Caco-2 (cell line): ENCODE data around the gene EHBP1. TPM values are rescaled to one million over a fixed set of nuclear protein-coding genes. Genes with fewer than 3 reads are reported as not detected.

Experiments used
- BruUV-seq: library from RNA; stranded (reverse); fragments of 400-500 nt; replicated peaks from 2 replicates; lab custom pipeline; 2021; lab: Mats Ljungman, UMichigan
- CTCF ChIA-PET: fragments of 300-600 bp; sonication (Branson Sonifier 250); formaldehyde crosslinking; loops from one replicate; lab custom pipeline; 2022; ENCODE audit warnings: antibody characterized with exemption; lab: Charles Lee
- POLR2A ChIA-PET: fragments of 300-600 bp; sonication (Branson Sonifier 250); formaldehyde crosslinking; loops from one replicate; lab custom pipeline; 2022; ENCODE audit warnings: antibody characterized with exemption; lab: Charles Lee
- DNase-seq, 2 experiments: peaks; one replicate each; pipeline versions ENCODE4 v3.0.0 to v3.0.0-alpha.2; 2020 to 2022
- H3K27me3 ChIP-seq: replicated peaks from 2 replicates; pipeline ENCODE4 v1.6.0; 2011; ENCODE audit warnings: low read length; ENCODE audit not compliant: control insufficient read depth, insufficient read depth
- H3K36me3 ChIP-seq: 2 replicates; pipeline ENCODE4 v1.5.1; 2011; ENCODE audit warnings: low read length; ENCODE audit not compliant: control insufficient read depth, insufficient read depth
- H3K4me1 ChIP-seq: fragments of 250-450 bp; sonication (Bioruptor Pico); 2 replicates; pipeline ENCODE4 v1.5.1; 2020; ENCODE audit warnings: mild to moderate bottlenecking
- H3K4me3 ChIP-seq: 2 replicates; pipeline ENCODE4 v1.5.1; 2011; ENCODE audit warnings: low read depth, mild to moderate bottlenecking, control low read depth, low read length
- H3K9me3 ChIP-seq: fragments of 250-450 bp; sonication (Bioruptor Pico); 2 replicates; pipeline ENCODE4 v1.5.1; 2020; ENCODE audit warnings: mild to moderate bottlenecking, moderate library complexity
- H3K27ac Mint-ChIP-seq: one replicate; pipeline ENCODE4 v1.8.0; 2022; ENCODE audit warnings: mixed read lengths; ENCODE audit not compliant: unreplicated experiment
- H3K27me3 Mint-ChIP-seq: one replicate; pipeline ENCODE4 v1.8.0; 2022; ENCODE audit warnings: mixed read lengths; ENCODE audit not compliant: insufficient read depth, unreplicated experiment
- H3K36me3 Mint-ChIP-seq: one replicate; pipeline ENCODE4 v1.8.0; 2022; ENCODE audit warnings: mild to moderate bottlenecking, mixed read lengths; ENCODE audit not compliant: insufficient read depth, unreplicated experiment
- H3K4me1 Mint-ChIP-seq: one replicate; pipeline ENCODE4 v1.8.0; 2022; ENCODE audit warnings: low read depth, mixed read lengths; ENCODE audit not compliant: unreplicated experiment
- H3K4me3 Mint-ChIP-seq: one replicate; pipeline ENCODE4 v1.8.0; 2022; ENCODE audit warnings: mild to moderate bottlenecking, moderate library complexity, mixed read lengths; ENCODE audit not compliant: unreplicated experiment
- H3K9me3 Mint-ChIP-seq: one replicate; pipeline ENCODE4 v1.8.0; 2022; ENCODE audit warnings: mixed read lengths; ENCODE audit not compliant: unreplicated experiment
- CTCF ChIP-seq, 2 experiments: fragments of 200-600 bp in 1 of 2; IDR thresholded peaks; 1 replicate in 1 of 2; 2 replicates in 1 of 2; pipeline versions ENCODE4 v1.5.1 to v1.8.0; 2011 to 2022; ENCODE audit warnings: antibody characterized with exemption in 1 of 2, control low read depth in 1 of 2, inconsistent platforms in 1 of 2, low read depth in 1 of 2, low read length in 1 of 2, mild to moderate bottlenecking in 1 of 2, moderate library complexity in 1 of 2; ENCODE audit not compliant: insufficient read depth in 1 of 2, severe bottlenecking in 1 of 2, unreplicated experiment in 1 of 2
- intact Hi-C: fragments of 100-400 bp; cut with micrococcal nuclease; formaldehyde crosslinking; loops from one replicate; pipeline ENCODE4 v1.10.0; 2022; ENCODE audit not compliant: unreplicated experiment
- total RNA-seq: library from RNA; stranded (reverse); gene quantifications from 2 replicates; pipeline ENCODE4 v1.2.3, GENCODE V29; 2022

EHBP1 gene
- total RNA-seq, 1 experiment from 2014 or later: 120 TPM

DNA sequence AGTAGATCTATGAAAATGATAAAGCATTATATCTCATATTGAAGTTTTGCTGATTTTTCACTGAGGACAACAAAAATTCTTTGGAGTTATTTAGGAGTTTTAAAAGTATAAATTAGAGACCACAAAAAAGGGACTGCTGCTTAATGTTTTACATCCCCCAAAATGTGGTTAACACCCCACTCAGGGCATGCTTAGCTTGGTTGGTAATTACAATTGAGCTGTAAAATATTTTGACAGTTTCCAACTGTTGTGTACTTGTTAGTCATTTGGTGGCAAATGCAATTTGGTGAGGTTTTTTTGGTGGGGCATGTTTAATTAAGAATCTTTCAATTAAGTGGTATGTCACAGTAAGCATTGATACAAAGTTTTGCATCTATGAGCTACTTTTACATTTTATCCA lies 207.8 kb downstream of the EHBP1 start:
- intact Hi-C loops: no loop called here
- no TSS peak for BruUV-seq
- peaks cover under 1% of the 10 kb centered on the region for H3K36me3 Mint-ChIP-seq

DNA sequence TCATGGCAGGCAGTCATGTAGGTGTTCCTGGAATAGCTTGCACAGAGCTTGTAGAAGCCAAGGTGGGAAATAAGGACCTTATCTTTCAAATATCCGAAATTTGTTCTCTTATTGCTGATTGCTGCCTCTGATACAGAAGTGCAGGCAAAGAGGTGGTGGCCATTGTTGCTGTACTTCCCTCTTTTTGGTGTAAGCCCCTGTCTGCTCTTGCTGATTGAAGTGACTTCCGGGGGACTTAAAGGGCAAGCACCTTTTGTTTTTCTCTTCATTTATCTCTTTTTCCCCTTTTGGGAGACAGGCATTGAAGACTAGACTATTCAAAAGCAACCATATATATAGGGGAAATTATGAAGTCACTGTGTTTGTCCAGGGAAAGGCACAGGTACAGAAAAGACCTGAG lies 213.5 kb downstream of the EHBP1 start:
- ChIA-PET CTCF (no interaction called here), POLR2A (no interaction called here)
- Mint-ChIP-seq H3K36me3 (peaks cover 42% of the 10 kb centered on the region), H3K4me3 (no peak overlapping the region), H3K27ac (no peak overlapping the region), H3K4me1 (peaks cover 9% of the 10 kb centered on the region), H3K9me3 (peaks cover 4% of the 10 kb centered on the region), H3K27me3 (no peaks in the 10 kb centered on the region)
- H3K9me3 ChIP-seq: no peaks in the 10 kb centered on the region
- no peaks in the 10 kb centered on the region for H3K4me1 ChIP-seq
- H3K36me3 ChIP-seq: peaks cover 2% of the 10 kb centered on the region
- no peak overlapping the region for H3K4me3 ChIP-seq
- intact Hi-C loops: no loop called here
- no peaks in the 10 kb centered on the region for H3K27me3 ChIP-seq
- no peak for TF ChIP-seq CTCF (IDR thresholded peaks at IDR 0.05; ENCODE audit: insufficient read depth in 1 of 2, low read depth in 1 of 2, low read length in 1 of 2, severe bottlenecking in 1 of 2, unreplicated experiment in 1 of 2)
- no peak for DNase-seq
- no TSS peak for BruUV-seq

More for the DNA sequence above, 207.8 kb downstream of the EHBP1 start:
- Histone ChIP-seq H3K36me3 (no peaks in the 10 kb centered on the region), H3K4me1 (no peaks in the 10 kb centered on the region), H3K4me3 (no peak overlapping the region), H3K9me3 (no peaks in the 10 kb centered on the region), H3K27me3 (no peaks in the 10 kb centered on the region)
- no peaks in the 10 kb centered on the region for H3K4me1 Mint-ChIP-seq
- no peak overlapping the region for H3K4me3 Mint-ChIP-seq
- no peaks in the 10 kb centered on the region for H3K27me3 Mint-ChIP-seq
- CTCF ChIA-PET: no interaction called here
- H3K9me3 Mint-ChIP-seq: no peaks in the 10 kb centered on the region
- DNase-seq: no peak
- H3K27ac Mint-ChIP-seq: no peak overlapping the region
- no peak for TF ChIP-seq CTCF (IDR thresholded peaks at IDR 0.05; ENCODE audit: insufficient read depth in 1 of 2, low read depth in 1 of 2, low read length in 1 of 2, severe bottlenecking in 1 of 2, unreplicated experiment in 1 of 2)
- POLR2A ChIA-PET: no interaction called here

DNA sequence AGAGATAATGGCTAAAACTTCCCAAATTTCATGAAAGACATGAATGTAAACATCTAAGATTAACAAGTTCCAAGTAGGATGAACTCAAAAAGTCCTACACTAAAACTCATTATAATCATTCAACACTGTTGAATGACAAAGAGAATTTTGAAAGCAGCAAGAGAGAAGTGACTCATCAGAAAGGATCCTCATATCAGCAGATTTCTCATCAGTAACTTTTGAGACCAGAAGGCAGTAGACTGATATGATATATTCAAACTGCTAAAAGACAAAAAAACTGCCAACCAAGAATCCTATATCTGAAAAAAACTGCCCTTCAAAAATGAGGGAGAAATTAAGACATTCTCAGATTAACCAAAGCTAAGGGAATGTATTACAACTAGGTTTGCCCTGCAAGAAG lies 214.6 kb downstream of the EHBP1 start:
- no peak overlapping the region for H3K4me3 Mint-ChIP-seq
- peaks cover 9% of the 10 kb centered on the region for H3K9me3 Mint-ChIP-seq
- BruUV-seq: no TSS peak
- no peaks in the 10 kb centered on the region for H3K27me3 Mint-ChIP-seq
- H3K36me3 Mint-ChIP-seq: peaks cover 52% of the 10 kb centered on the region
- intact Hi-C loops: no loop called here
- ChIA-PET POLR2A (no interaction called here), CTCF (no interaction called here)
- H3K36me3 ChIP-seq: peaks cover 2% of the 10 kb centered on the region
- no peak overlapping the region for H3K27ac Mint-ChIP-seq
- TF ChIP-seq CTCF (IDR thresholded peaks at IDR 0.05; ENCODE audit: insufficient read depth in 1 of 2, low read depth in 1 of 2, low read length in 1 of 2, severe bottlenecking in 1 of 2, unreplicated experiment in 1 of 2): no peak
- no peak overlapping the region for H3K4me3 ChIP-seq
- H3K9me3 ChIP-seq: no peaks in the 10 kb centered on the region
- DNase-seq: no peak
- no peaks in the 10 kb centered on the region for H3K27me3 ChIP-seq
- H3K4me1 ChIP-seq: no peaks in the 10 kb centered on the region
- peaks cover 9% of the 10 kb centered on the region for H3K4me1 Mint-ChIP-seq
